Measurements from ENCODE around the gene PROX1.

DNA sequence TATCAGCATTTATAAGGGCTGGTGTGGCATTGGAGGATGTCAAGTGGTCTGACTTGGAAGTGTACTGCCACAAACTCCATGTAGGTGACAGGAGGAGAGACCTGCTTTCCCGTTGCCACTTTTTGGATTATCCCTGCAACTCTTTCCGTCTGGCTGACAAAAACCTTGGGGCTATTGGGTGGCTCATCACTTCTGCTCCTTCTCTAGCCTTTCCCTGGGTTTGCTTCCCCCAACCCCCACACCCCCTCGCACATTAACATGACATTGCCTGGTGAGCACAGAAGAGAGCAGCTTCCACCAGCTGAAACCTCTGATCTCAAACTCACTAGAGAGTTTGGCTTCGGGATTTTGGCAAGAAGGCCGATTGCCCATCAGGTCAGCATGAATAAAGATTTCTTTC, 39.2 kb downstream of the PROX1 start:
- TF ChIP-seq CTCF (IDR thresholded peaks at IDR 0.05) (no peak), EZH2 (IDR thresholded peaks at IDR 0.05; ENCODE audit: borderline replicate concordance, insufficient read depth, low read depth, low read length, poor library complexity, severe bottlenecking) (no peak)

All from B cell (primary cell).